A549 treated with CORT108297 at 1 μM for 4 hours (cell line): ENCODE results near the gene P4HA3. TPM values are rescaled to one million over a fixed set of nuclear protein-coding genes. Genes with fewer than 3 reads are reported as not detected.

Experiments used
- total RNA-seq: library from RNA; stranded (reverse); fragments of 200-300 nt; extraction: Qiagen RNA extraction; gene quantifications from 5 replicates; pipeline ENCODE4 v1.2.3, GENCODE V29; 2022

The P4HA3 gene
- 32.7 to 58.9 TPM (median 45.2 TPM) in 5 replicates for total RNA-seq

GRCh38 chr11:74311352-74311926 is at the start of gene P4HA3:
Gene P4HA3 (minus strand): TSS chr11:74311640. CDS start chr11:74311611, 29 bp downstream.

Other genes starting within 250 kb of the P4HA3 start
- gene C2CD3, start 140.6 kb downstream of the P4HA3 start, total RNA-seq = 16.3 to 18.7 TPM (median 18.1 TPM) in 5 replicates
- gene PPME1, start 140.4 kb downstream of the P4HA3 start, total RNA-seq = 54.8 to 58.0 TPM (median 57.1 TPM) in 5 replicates
- 8.9 to 17.0 TPM (median 14.7 TPM) in 5 replicates for gene PGM2L1, start 86.8 kb upstream of the P4HA3 start, total RNA-seq
- gene KCNE3, start 155.9 kb upstream of the P4HA3 start, total RNA-seq = 0.05 TPM in 1 of 5 replicates, not detected in the others
- 1.3 to 3.2 TPM (median 2.5 TPM) in 5 replicates for gene LIPT2, start 182.1 kb upstream of the P4HA3 start, total RNA-seq